A673 (cell line): ENCODE measurements around the gene TRDN. TPM values are rescaled to one million over a fixed set of nuclear protein-coding genes. Genes with fewer than 3 reads are reported as not detected.
A peak's percentile ranks its signal among the peaks of the same experiment; 100 is the strongest.

Source experiments
- BruUV-seq: library from RNA; stranded (reverse); fragments of 400-500 nt; replicated peaks from 2 replicates; lab custom pipeline; 2021; lab: Mats Ljungman, UMichigan
- CTCF ChIA-PET: fragments of 300-600 bp; sonication (Branson Sonifier 250); formaldehyde crosslinking; loops from one replicate; lab custom pipeline; 2022; ENCODE audit warnings: antibody characterized with exemption; lab: Charles Lee
- POLR2A ChIA-PET: fragments of 300-600 bp; sonication (Branson Sonifier 250); formaldehyde crosslinking; loops from one replicate; lab custom pipeline; 2022; ENCODE audit warnings: antibody characterized with exemption; ENCODE audit not compliant: low non-redundant PET; lab: Charles Lee
- DNase-seq: peaks from one replicate; pipeline ENCODE4 v3.0.0-alpha.2; 2015; ENCODE audit warnings: low spot score
- H3K27ac ChIP-seq: fragments of 200-600 bp; sonication (generic); 2 replicates; pipeline ENCODE4 v1.5.1; 2016; ENCODE audit warnings: mixed run types, low read depth, mild to moderate bottlenecking, mixed read lengths, antibody characterized with exemption, low read length; ENCODE audit not compliant: poor library complexity, severe bottlenecking
- H3K27me3 ChIP-seq: fragments of 200-600 bp; sonication (generic); replicated peaks from 2 replicates; pipeline ENCODE4 v1.6.1; 2017; ENCODE audit warnings: mixed run types, low read depth, mild to moderate bottlenecking, mixed read lengths, antibody characterized with exemption, low read length; ENCODE audit not compliant: insufficient read depth, poor library complexity
- H3K36me3 ChIP-seq: fragments of 200-600 bp; sonication (generic); 2 replicates; pipeline ENCODE4 v1.6.1; 2016; ENCODE audit warnings: mixed run types, mild to moderate bottlenecking, mixed read lengths, antibody characterized with exemption, low read length; ENCODE audit not compliant: insufficient read depth, poor library complexity, severe bottlenecking
- H3K4me1 ChIP-seq: fragments of 200-600 bp; sonication (generic); 2 replicates; pipeline ENCODE4 v1.6.1; 2017; ENCODE audit warnings: mixed run types, mild to moderate bottlenecking, mixed read lengths, antibody characterized with exemption, low read length; ENCODE audit not compliant: insufficient read depth, poor library complexity, severe bottlenecking
- H3K4me3 ChIP-seq: fragments of 200-600 bp; sonication (generic); 2 replicates; pipeline ENCODE4 v1.5.1; 2016; ENCODE audit warnings: low read depth, mixed run types, mild to moderate bottlenecking, mixed read lengths, low read length; ENCODE audit not compliant: poor library complexity, severe bottlenecking
- H3K9me3 ChIP-seq: fragments of 200-600 bp; sonication (generic); 2 replicates; pipeline ENCODE4 v1.6.1; 2016; ENCODE audit warnings: mixed run types, low read depth, mild to moderate bottlenecking, mixed read lengths, antibody characterized with exemption, low read length; ENCODE audit not compliant: poor library complexity, severe bottlenecking
- EZH2 ChIP-seq: fragments of 200-600 bp; sonication (generic); IDR thresholded peaks from 2 replicates; pipeline ENCODE4 v1.6.1; 2017; ENCODE audit warnings: borderline replicate concordance, low read depth, mild to moderate bottlenecking, mixed read lengths, antibody characterized with exemption, low read length; ENCODE audit not compliant: poor library complexity, severe bottlenecking
- intact Hi-C: fragments of 100-400 bp; cut with micrococcal nuclease; formaldehyde crosslinking; loops from one replicate; pipeline ENCODE4 v1.10.0; 2022; ENCODE audit not compliant: unreplicated experiment
- total RNA-seq: library from RNA; stranded (reverse); gene quantifications from 2 replicates; pipeline ENCODE4 v1.2.3, GENCODE V29; 2021
- TF ChIP-seq, protein P1 (sequence below): fragments of 300-800, 200-600 bp; sonication (generic); conservative IDR thresholded peaks from 2 replicates; pipeline ENCODE4 v1.5.1; 2017; ENCODE audit warnings: low read depth, mild to moderate bottlenecking, antibody characterized with exemption, low read length, moderate library complexity, mixed read lengths

The TRDN gene
- total RNA-seq, 1 experiment from 2014 or later = 3.8 TPM

DNA sequence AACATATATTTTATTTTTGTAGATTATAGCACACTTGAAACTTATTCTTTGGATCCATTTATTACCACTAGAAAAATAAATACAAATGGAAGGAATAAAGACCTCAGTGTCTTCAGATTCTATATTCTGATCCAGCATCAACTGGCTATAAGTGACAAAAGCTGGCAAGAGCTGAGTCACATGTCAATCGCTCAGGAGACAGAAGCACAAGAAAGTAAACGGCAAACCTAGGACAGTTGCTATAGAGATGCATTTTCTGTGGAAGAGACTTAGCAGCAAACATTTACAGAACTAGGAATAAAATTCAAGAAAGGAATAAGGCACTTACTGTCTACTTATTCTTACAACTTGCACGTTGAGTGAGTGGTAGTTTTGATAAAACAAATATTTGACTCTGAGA, 410.4 kb downstream of the TRDN start:
- TF ChIP-seq, protein P1, sequence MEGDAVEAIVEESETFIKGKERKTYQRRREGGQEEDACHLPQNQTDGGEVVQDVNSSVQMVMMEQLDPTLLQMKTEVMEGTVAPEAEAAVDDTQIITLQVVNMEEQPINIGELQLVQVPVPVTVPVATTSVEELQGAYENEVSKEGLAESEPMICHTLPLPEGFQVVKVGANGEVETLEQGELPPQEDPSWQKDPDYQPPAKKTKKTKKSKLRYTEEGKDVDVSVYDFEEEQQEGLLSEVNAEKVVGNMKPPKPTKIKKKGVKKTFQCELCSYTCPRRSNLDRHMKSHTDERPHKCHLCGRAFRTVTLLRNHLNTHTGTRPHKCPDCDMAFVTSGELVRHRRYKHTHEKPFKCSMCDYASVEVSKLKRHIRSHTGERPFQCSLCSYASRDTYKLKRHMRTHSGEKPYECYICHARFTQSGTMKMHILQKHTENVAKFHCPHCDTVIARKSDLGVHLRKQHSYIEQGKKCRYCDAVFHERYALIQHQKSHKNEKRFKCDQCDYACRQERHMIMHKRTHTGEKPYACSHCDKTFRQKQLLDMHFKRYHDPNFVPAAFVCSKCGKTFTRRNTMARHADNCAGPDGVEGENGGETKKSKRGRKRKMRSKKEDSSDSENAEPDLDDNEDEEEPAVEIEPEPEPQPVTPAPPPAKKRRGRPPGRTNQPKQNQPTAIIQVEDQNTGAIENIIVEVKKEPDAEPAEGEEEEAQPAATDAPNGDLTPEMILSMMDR = no peak
- TF ChIP-seq EZH2 = no peak
- Histone ChIP-seq H3K4me3 (no peak overlapping the region), H3K4me1 (peaks cover 50% of the 10 kb centered on the region), H3K27ac (peak overlapping the region; percentile 99), H3K36me3 (peaks cover 6% of the 10 kb centered on the region), H3K27me3 (no peaks in the 10 kb centered on the region), H3K9me3 (peaks cover 4% of the 10 kb centered on the region)
- POLR2A ChIA-PET = no interaction called here
- CTCF ChIA-PET = no interaction called here
- DNase-seq = no peak
- intact Hi-C loops = no loop called here
- BruUV-seq = no TSS peak

DNA sequence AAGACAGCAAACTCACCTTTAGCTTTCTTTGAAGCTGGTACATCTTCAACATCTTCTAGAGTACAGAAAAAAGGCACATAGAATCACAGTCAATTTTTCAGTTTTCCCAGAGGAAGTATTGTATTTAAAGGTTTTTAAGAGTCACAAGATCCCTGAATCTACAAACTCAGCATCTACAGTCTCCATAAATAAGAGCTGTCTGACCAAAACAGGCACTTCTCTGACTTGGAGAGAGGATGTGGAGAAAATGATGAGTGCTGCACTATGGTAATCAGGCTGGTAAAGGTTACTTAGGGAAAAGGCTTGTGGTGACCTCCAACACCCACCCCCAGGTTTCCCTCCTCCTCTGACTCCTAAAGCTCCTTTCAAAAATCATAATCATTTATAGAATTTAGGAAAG, 412.7 kb downstream of the TRDN start:
- DNase-seq = peak; percentile 90
- peak overlapping the region; percentile 99 for H3K27ac ChIP-seq
- ChIA-PET CTCF (interaction anchor here (0.7 to 2.0 kb wide), 3 partner anchors 156 to 355 kb away, joined by 5 to 21 read pairs (median 12); no protein-coding TSS in a partner anchor), POLR2A (interaction anchor here (1.2 to 2.0 kb wide), 2 partner anchors 9 to 16 kb away, joined by 4 to 14 read pairs; no protein-coding TSS in a partner anchor)
- intact Hi-C loops = loop anchor here (2.0 to 5.0 kb wide), 2 partner anchors 93 to 277 kb away; no protein-coding TSS in a partner anchor
- BruUV-seq = no TSS peak
- H3K36me3 ChIP-seq = peaks cover 4% of the 10 kb centered on the region
- H3K27me3 ChIP-seq = no peaks in the 10 kb centered on the region
- H3K4me3 ChIP-seq = peak overlapping the region; percentile 3
- TF ChIP-seq EZH2 = no peak
- peaks cover 4% of the 10 kb centered on the region for H3K9me3 ChIP-seq
- H3K4me1 ChIP-seq = peaks cover 73% of the 10 kb centered on the region

DNA sequence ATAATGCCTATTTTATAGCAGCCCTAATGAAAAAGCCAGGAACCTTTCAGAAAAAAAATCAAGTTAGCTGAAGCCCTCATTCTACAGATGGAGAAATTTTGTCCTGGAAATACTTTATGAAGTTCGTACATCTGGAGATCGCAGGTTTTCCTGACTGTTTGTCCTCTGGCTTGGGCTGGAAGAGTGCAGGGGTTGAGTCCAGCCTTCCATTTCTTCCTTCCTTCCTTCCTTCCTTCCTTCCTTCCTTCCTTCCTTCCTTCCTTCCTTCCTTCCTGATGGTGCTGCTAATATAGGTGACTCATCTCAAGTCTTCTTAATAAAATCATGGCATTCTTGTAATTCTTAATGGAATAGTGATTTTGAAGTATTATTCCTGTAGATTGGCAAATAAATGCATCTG, 413.3 kb downstream of the TRDN start:
- Histone ChIP-seq H3K9me3 (no peaks in the 10 kb centered on the region), H3K4me3 (peak overlapping the region; percentile 24), H3K27ac (peak overlapping the region; percentile 99), H3K4me1 (peaks cover 79% of the 10 kb centered on the region), H3K27me3 (no peaks in the 10 kb centered on the region), H3K36me3 (peaks cover 6% of the 10 kb centered on the region)
- TF ChIP-seq, protein P1 = no peak
- no peak for TF ChIP-seq EZH2
- POLR2A ChIA-PET = interaction anchor here (0.6 to 2.0 kb wide), 3 partner anchors 9 to 354 kb away, joined by 3 to 14 read pairs (median 8); no protein-coding TSS in a partner anchor
- peak; percentile 96 for DNase-seq
- no TSS peak for BruUV-seq
- CTCF ChIA-PET = interaction anchor here (0.7 to 2.0 kb wide), 3 partner anchors 157 to 354 kb away, joined by 5 to 21 read pairs (median 12); no protein-coding TSS in a partner anchor
- intact Hi-C loops = loop anchor here (1.0 to 5.0 kb wide), 8 partner anchors 8 to 415 kb away; partner anchors contain the start of gene CLVS2
